IMR-90 (cell line): ENCODE measurements around the gene LDB2. TPM values are rescaled to one million over a fixed set of nuclear protein-coding genes. Genes with fewer than 3 reads are reported as not detected.

Experiments used
- ATAC-seq: fragments of 200-7000 bp; cut with Tn5 transposase; 2 replicates; pipeline ENCODE4 v1.9.1; 2020; ENCODE audit warnings: low read depth, mild to moderate bottlenecking, moderate library complexity
- BruUV-seq: library from RNA; stranded (reverse); fragments of 400-500 nt; replicated peaks from 2 replicates; lab custom pipeline; 2021; lab: Mats Ljungman, UMichigan
- CTCF ChIA-PET: fragments of 300-600 bp; formaldehyde crosslinking; extraction: SDS; loops from one replicate; lab custom pipeline; 2021; ENCODE audit warnings: antibody characterized with exemption; lab: Yijun Ruan, JAX
- POLR2A ChIA-PET: fragments of 300-600 bp; sonication (Branson Sonifier 250); formaldehyde crosslinking; loops from one replicate; lab custom pipeline; 2022; ENCODE audit warnings: antibody characterized with exemption; ENCODE audit not compliant: unreplicated experiment; lab: Charles Lee
- DNase-seq: peaks from one replicate; pipeline ENCODE4 v3.0.0; 2013
- H2AFZ ChIP-seq: replicated peaks from 2 replicates; pipeline ENCODE3; 2013; ENCODE audit warnings: low read length, mild to moderate bottlenecking; ENCODE audit not compliant: poor library complexity
- H2AK5ac ChIP-seq: 2 replicates; pipeline ENCODE4 v1.6.1; 2013; ENCODE audit warnings: low read depth, low read length, inconsistent platforms
- H2AK9ac ChIP-seq: replicated peaks from 2 replicates; pipeline ENCODE3; 2013; ENCODE audit warnings: mild to moderate bottlenecking, low read depth, low read length, moderate library complexity; ENCODE audit not compliant: poor library complexity
- H2BK120ac ChIP-seq: 2 replicates; pipeline ENCODE4 v1.6.1; 2013; ENCODE audit warnings: low read depth, low read length, inconsistent platforms
- H2BK15ac ChIP-seq: 3 replicates; pipeline ENCODE4 v1.6.1; 2013; ENCODE audit warnings: low read depth, low read length, inconsistent platforms
- H2BK20ac ChIP-seq: 2 replicates; pipeline ENCODE4 v1.6.1; 2013; ENCODE audit warnings: low read depth, mild to moderate bottlenecking, inconsistent platforms, low read length, moderate library complexity
- H2BK5ac ChIP-seq: 2 replicates; pipeline ENCODE4 v1.6.1; 2013; ENCODE audit warnings: mild to moderate bottlenecking, low read depth, low read length, inconsistent platforms; ENCODE audit not compliant: poor library complexity, severe bottlenecking
- H3K14ac ChIP-seq: replicated peaks from 2 replicates; pipeline ENCODE4 v1.6.1; 2013; ENCODE audit warnings: low read depth, low read length, inconsistent platforms
- H3K18ac ChIP-seq: 2 replicates; pipeline ENCODE4 v1.6.1; 2013; ENCODE audit warnings: low read depth, low read length, control low read depth
- H3K23ac ChIP-seq: 2 replicates; pipeline ENCODE4 v1.6.1; 2013; ENCODE audit warnings: low read depth, low read length, inconsistent platforms
- H3K27ac ChIP-seq: 2 replicates; pipeline ENCODE4 v1.5.1; 2013; ENCODE audit warnings: mild to moderate bottlenecking, control low read depth, low read length; ENCODE audit not compliant: insufficient read depth
- H3K27me3 ChIP-seq: 2 replicates; pipeline ENCODE4 v1.6.1; 2013; ENCODE audit warnings: low read length; ENCODE audit not compliant: control insufficient read depth, insufficient read depth
- H3K36me3 ChIP-seq: 2 replicates; pipeline ENCODE4 v1.6.1; 2013; ENCODE audit warnings: low read length, mixed read lengths; ENCODE audit not compliant: control insufficient read depth, insufficient read depth
- H3K4ac ChIP-seq: 2 replicates; pipeline ENCODE4 v1.6.1; 2013; ENCODE audit warnings: low read depth, low read length, inconsistent platforms
- H3K4me1 ChIP-seq: 2 replicates; pipeline ENCODE4 v1.6.1; 2013; ENCODE audit warnings: low read length, mixed read lengths; ENCODE audit not compliant: control insufficient read depth, insufficient read depth
- H3K4me2 ChIP-seq: 2 replicates; pipeline ENCODE4 v1.6.1; 2013; ENCODE audit warnings: low read depth, mild to moderate bottlenecking, control low read depth, low read length, moderate library complexity
- H3K4me3 ChIP-seq: 2 replicates; pipeline ENCODE4 v1.5.1; 2013; ENCODE audit warnings: low read depth, mild to moderate bottlenecking, control low read depth, low read length, moderate library complexity; ENCODE audit not compliant: insufficient read depth
- H3K56ac ChIP-seq: 2 replicates; pipeline ENCODE4 v1.6.1; 2013; ENCODE audit warnings: low read length, inconsistent platforms; ENCODE audit not compliant: insufficient read depth; ENCODE audit errors: extremely low read depth
- H3K79me1 ChIP-seq, 2 experiments: 2 replicates each; pipeline ENCODE4 v1.6.1; 2013; ENCODE audit warnings: low read length in 2 of 2, inconsistent platforms in 1 of 2, low read depth in 1 of 2
- H3K9ac ChIP-seq: 2 replicates; pipeline ENCODE4 v1.6.1; 2013; ENCODE audit warnings: low read depth, low read length, control low read depth
- H3K9me1 ChIP-seq: 2 replicates; pipeline ENCODE4 v1.6.1; 2013; ENCODE audit warnings: low read length, inconsistent platforms; ENCODE audit not compliant: insufficient read depth
- H3K9me3 ChIP-seq: 2 replicates; pipeline ENCODE4 v1.6.1; 2013; ENCODE audit warnings: low read length; ENCODE audit not compliant: control insufficient read depth, insufficient read depth
- H4K20me1 ChIP-seq: 2 replicates; pipeline ENCODE4 v1.6.1; 2013; ENCODE audit warnings: low read length, inconsistent platforms; ENCODE audit not compliant: insufficient read depth
- H4K5ac ChIP-seq: 2 replicates; pipeline ENCODE4 v1.6.1; 2013; ENCODE audit warnings: mild to moderate bottlenecking, low read depth, low read length, control low read depth
- H4K8ac ChIP-seq, 2 experiments: 2 replicates each; pipeline ENCODE4 v1.6.1; 2013; ENCODE audit warnings: low read depth in 2 of 2, low read length in 2 of 2, control low read depth in 1 of 2, inconsistent platforms in 1 of 2
- H4K91ac ChIP-seq: 2 replicates; pipeline ENCODE4 v1.6.1; 2013; ENCODE audit warnings: low read depth, low read length, inconsistent platforms; ENCODE audit not compliant: insufficient read depth
- BHLHE40 ChIP-seq: fragments of 150-350 bp; IDR thresholded peaks from 2 replicates; pipeline ENCODE4 v1.6.1; 2016; ENCODE audit warnings: mild to moderate bottlenecking, low read depth, low read length
- CEBPB ChIP-seq: IDR thresholded peaks from 2 replicates; pipeline ENCODE4 v1.6.1; 2012; ENCODE audit warnings: low read depth, low read length, improper control_type of control experiment
- FOS ChIP-seq: fragments of 150-350 bp; IDR thresholded peaks from 2 replicates; pipeline ENCODE4 v1.6.1; 2016; ENCODE audit warnings: low read depth, low read length
- MAFK ChIP-seq: IDR thresholded peaks from 2 replicates; pipeline ENCODE4 v1.6.1; 2012; ENCODE audit warnings: low read depth, low read length, improper control_type of control experiment
- POLR2A ChIP-seq: IDR thresholded peaks from 2 replicates; pipeline ENCODE4 v1.6.1; 2012; ENCODE audit warnings: mild to moderate bottlenecking, low read depth, low read length
- WGBS, 2 experiments: methylation state at CpG; one replicate each; pipeline versions ENCODE4 v1.1.5 to v1.1.7; 2013; ENCODE audit warnings: missing lambda C conversion rate in 2 of 2; ENCODE audit not compliant: insufficient read length in 1 of 2; ENCODE audit errors: extremely low coverage in 2 of 2; 5-methylcytosine and 5-hydroxymethylcytosine counted together
- dilution Hi-C: fragments of 300-500 bp; cut with HindIII; formaldehyde crosslinking; loops from one replicate; pipeline ENCODE4 v1.14.3; 2018; ENCODE audit warnings: low sequenced_read_pairs; ENCODE audit not compliant: unreplicated experiment
- in situ Hi-C: fragments of 300-500 bp; cut with MboI; formaldehyde crosslinking; loops from 3 replicates; pipeline ENCODE4 v1.14.3; 2019; ENCODE audit warnings: low sequenced_read_pairs, inconsistent platforms, mixed read lengths
- intact Hi-C: fragments of 100-400 bp; cut with micrococcal nuclease; formaldehyde crosslinking; loops from 2 replicates; pipeline ENCODE4 v1.10.0; 2022
- polyA plus RNA-seq, 3 experiments: library from polyadenylated mRNA; depleted of rRNA; stranded (reverse); fragments of >200 nt; gene quantifications; 2 replicates each; pipeline ENCODE4 v1.2.3, GENCODE V29; 2012; ENCODE audit warnings: low replicate concordance in 1 of 3
- total RNA-seq: library from RNA; depleted of rRNA; stranded (reverse); fragments of >200 nt; gene quantifications from 2 replicates; pipeline ENCODE4 v1.2.3, GENCODE V29; 2012

Gene LDB2
- total and polyA plus RNA-seq, 2 of the 4 experiments (the other 2 are of a cell fraction) = 67.9 to 116 TPM

DNA sequence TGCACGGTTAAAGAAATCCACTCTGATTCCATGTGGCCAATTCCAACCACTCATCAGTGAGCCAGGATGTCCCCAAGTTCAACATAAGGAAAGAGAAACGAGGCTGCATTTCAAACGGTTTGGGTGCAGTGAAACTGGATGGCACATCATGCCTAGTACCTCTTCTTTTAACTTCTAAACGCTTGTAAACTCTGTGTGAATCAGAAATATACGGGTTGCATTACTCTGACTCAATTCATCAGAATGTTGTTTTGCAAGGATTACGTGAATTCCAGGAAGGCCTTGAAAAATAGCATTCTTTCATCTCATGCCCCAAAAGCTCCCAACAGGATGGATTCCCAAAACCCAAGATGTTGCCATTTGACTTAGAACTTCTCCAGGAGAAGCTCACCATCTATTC is 270.4 kb downstream of the LDB2 start:
- DNase-seq (peak; percentile 95), ATAC-seq (peak; percentile 79)
- TF ChIP-seq CEBPB = peak; percentile 96
- TF ChIP-seq MAFK = no peak
- TF ChIP-seq FOS = peak; percentile 92
- TF ChIP-seq POLR2A = peak; percentile 50; the same call in 1 of the 2 replicates
- TF ChIP-seq BHLHE40 = no peak
- Histone ChIP-seq H3K4me3 (no peak overlapping the region; the same call in 1 of the 2 replicates), H2AK5ac (peak overlapping the region; percentile 95), H4K8ac (peak overlapping the region; percentile 90 to 91), H3K9ac (peak overlapping the region; percentile 72), H2BK20ac (peak overlapping the region; percentile 97), H3K9me3 (no peaks in the 10 kb centered on the region), H3K4me1 (peaks cover 20% of the 10 kb centered on the region), H4K5ac (peak overlapping the region; percentile 100), H4K20me1 (no peaks in the 10 kb centered on the region), H2BK5ac (peak overlapping the region; percentile 98), H3K4me2 (peak overlapping the region; percentile 73), H2BK15ac (peak overlapping the region; percentile 98; the same call in 2 of the 3 replicates), H3K9me1 (peaks cover 13% of the 10 kb centered on the region), H3K36me3 (no peaks in the 10 kb centered on the region), H3K27ac (peak overlapping the region; percentile 99), H3K23ac (peak overlapping the region; percentile 94), H3K14ac (peak overlapping the region; percentile 96), H3K18ac (peak overlapping the region; percentile 99), H3K27me3 (no peaks in the 10 kb centered on the region), H2BK120ac (peak overlapping the region; percentile 99), H2AK9ac (peak overlapping the region; percentile 81), H3K79me1 (peaks cover 0 to 23% of the 10 kb centered on the region in 2 experiments; a peak in 2 of 4 replicates), H4K91ac (peak overlapping the region; percentile 98), H3K4ac (peak overlapping the region; percentile 97), H2AFZ (peak overlapping the region; percentile 2), H3K56ac (peak overlapping the region; percentile 88)
- CTCF ChIA-PET = interaction anchor here (1.2 kb wide), 1 partner anchor 9 kb away, joined by 3 read pairs; no protein-coding TSS in a partner anchor
- dilution Hi-C loops = no loop called here
- no TSS peak for BruUV-seq
- in situ Hi-C loops = no loop called here
- POLR2A ChIA-PET = interaction anchor here (0.5 kb wide), 2 partner anchors 18 to 55 kb away, joined by 3 read pairs; no protein-coding TSS in a partner anchor
- intact Hi-C loops = loop anchor here (2.0 to 10.0 kb wide), 3 partner anchors 59 to 817 kb away; partner anchors contain the start of gene LDB2
- 83% methylated on average over 1 of the region's 6 CpGs; no CpG with 5 or more reads in 1 of the 2 experiments for WGBS, 2 experiments
